HepG2 (cell line): Measurements from ENCODE around the gene CTBP1. TPM values are rescaled to one million over a fixed set of nuclear protein-coding genes. Genes with fewer than 3 reads are reported as not detected.

Experiments used
- ARNT2 ChIP-seq: sonication (generic); formaldehyde crosslinking; IDR thresholded peaks from 2 replicates; pipeline ENCODE4 v1.8.0; 2022; ENCODE audit warnings: mild to moderate bottlenecking, low read depth, missing genetic modification reagents, moderate library complexity
- ARNTL ChIP-seq: sonication (generic); formaldehyde crosslinking; IDR thresholded peaks from 2 replicates; pipeline ENCODE4 v1.4.0; 2020; ENCODE audit warnings: mild to moderate bottlenecking, missing genetic modification reagents
- CBX1 ChIP-seq: IDR thresholded peaks from one replicate; pipeline ENCODE4 v1.6.1; 2016; ENCODE audit warnings: antibody characterized with exemption, low read depth
- CBX2 ChIP-seq, 2 experiments: fragments of 200-600 bp in 1 of 2; sonication (generic); formaldehyde crosslinking in 1 of 2; IDR thresholded peaks; 2 replicates each; pipeline versions ENCODE4 v1.7.0 to v1.8.1; 2018 to 2022; ENCODE audit warnings: low read depth in 2 of 2, low read length in 1 of 2, mild to moderate bottlenecking in 1 of 2, missing genetic modification reagents in 1 of 2
- CBX5 ChIP-seq: sonication (generic); formaldehyde crosslinking; IDR thresholded peaks from 2 replicates; pipeline ENCODE4 v1.4.0; 2020; ENCODE audit warnings: missing genetic modification reagents, borderline replicate concordance
- DBP ChIP-seq: sonication (generic); formaldehyde crosslinking; IDR thresholded peaks from 2 replicates; pipeline ENCODE4 v1.4.0; 2020; ENCODE audit warnings: missing genetic modification reagents; ENCODE audit errors: not compliant biosample characterization
- E2F5 ChIP-seq: sonication (generic); formaldehyde crosslinking; conservative IDR thresholded peaks from 2 replicates; pipeline ENCODE4 v1.4.0; 2020; ENCODE audit warnings: missing genetic modification reagents
- ETV5 ChIP-seq: IDR thresholded peaks from 2 replicates; pipeline ENCODE4 v1.6.1; 2018; ENCODE audit warnings: missing biosample characterization, missing genetic modification reagents, inconsistent platforms, borderline replicate concordance
- ISL2 ChIP-seq: sonication (generic); formaldehyde crosslinking; IDR thresholded peaks from 2 replicates; pipeline ENCODE4 v1.5.0; 2020; ENCODE audit warnings: missing genetic modification reagents
- JARID2 ChIP-seq: sonication (generic); formaldehyde crosslinking; IDR thresholded peaks from 2 replicates; pipeline ENCODE4 v1.8.1; 2023; ENCODE audit warnings: missing genetic modification reagents, inconsistent platforms; ENCODE audit not compliant: insufficient replicate concordance
- TERF1 ChIP-seq: sonication (generic); formaldehyde crosslinking; IDR thresholded peaks from 2 replicates; pipeline ENCODE4 v1.8.0; 2022; ENCODE audit warnings: mild to moderate bottlenecking, missing genetic modification reagents, moderate library complexity
- TOPORS ChIP-seq: sonication (generic); formaldehyde crosslinking; IDR thresholded peaks from 2 replicates; pipeline ENCODE4 v1.8.0; 2023; ENCODE audit warnings: mild to moderate bottlenecking, missing genetic modification reagents
- ZNF24 ChIP-seq: fragments of 450-650 bp; IDR thresholded peaks from 2 replicates; pipeline ENCODE4 v1.6.1; 2017; ENCODE audit warnings: antibody characterized with exemption, mild to moderate bottlenecking
- ZNF460 ChIP-seq: sonication (generic); formaldehyde crosslinking; IDR thresholded peaks from 2 replicates; pipeline ENCODE4 v1.5.1; 2020; ENCODE audit warnings: missing genetic modification reagents, mild to moderate bottlenecking, borderline replicate concordance
- ZNF646 ChIP-seq: sonication (generic); formaldehyde crosslinking; IDR thresholded peaks from 2 replicates; pipeline ENCODE4 v1.9.0; 2021; ENCODE audit warnings: mild to moderate bottlenecking, missing genetic modification reagents
- ZNF660 ChIP-seq: sonication (generic); formaldehyde crosslinking; IDR thresholded peaks from 2 replicates; pipeline ENCODE4 v1.5.1; 2020; ENCODE audit warnings: mild to moderate bottlenecking, low read depth, missing genetic modification reagents, borderline replicate concordance
- polyA plus RNA-seq, 8 experiments: library from polyadenylated mRNA; depleted of rRNA in 3 of 8; stranded (reverse) in 7 of 8; unstranded in 1 of 8; fragments of >200 nt; fragmentation: Illumina TruSeq in 4 of 8; extraction: Trizol in 4 of 8; gene quantifications; 2 replicates each; pipeline versions ENCODE4 v1.2.1 to v1.2.3, GENCODE V29; 2011 to 2016; ENCODE audit warnings: low read depth in 4 of 8, missing spikeins in 1 of 8, mixed read lengths in 1 of 8; ENCODE audit not compliant: insufficient read depth in 1 of 8
- total RNA-seq, 5 experiments: library from RNA; depleted of rRNA; stranded (reverse); fragments of >200 nt; fragmentation: Illumina TruSeq; extraction: Trizol; gene quantifications; 2 replicates each; pipeline ENCODE4 v1.2.3, GENCODE V29; 2016; ENCODE audit warnings: low read depth in 1 of 5
- TF ChIP-seq, protein P1 (sequence below): IDR thresholded peaks from 2 replicates; pipeline ENCODE4 v1.6.1; 2016; ENCODE audit warnings: low read depth

The CTBP1 gene
- total and polyA plus RNA-seq, 2 of the 13 experiments (the other 11 are each of a cell fraction or from before 2014, with no cell fraction given), result 78.5 to 112 TPM

GRCh38 chr4:1204828-1205585, 43.9 kb downstream of the CTBP1 start (continued):
- TF ChIP-seq ARNT2 (CRISPR knock-in tag), result no peak
- no peak for TF ChIP-seq ZNF24
- TF ChIP-seq ZNF460 (CRISPR knock-in tag), result no peak
- TF ChIP-seq ETV5 (CRISPR knock-in tag), result peak; percentile 91
- TF ChIP-seq JARID2 (CRISPR knock-in tag), result peak; percentile 69
- TF ChIP-seq DBP (CRISPR knock-in tag), result no peak
- TF ChIP-seq ZNF646, result no peak; the same call in 1 of the 2 replicates
- no peak for TF ChIP-seq E2F5 (CRISPR knock-in tag)
- TF ChIP-seq ZNF660 (CRISPR knock-in tag), result no peak
- TF ChIP-seq ISL2 (CRISPR knock-in tag), result peak; percentile 27; the same call in 1 of the 2 replicates
- no peak for TF ChIP-seq CBX2 (IDR thresholded peaks at IDR 0.05; ENCODE audit: low read depth, low read length)
- TF ChIP-seq CBX2 (CRISPR knock-in tag; IDR thresholded peaks at IDR 0.05; ENCODE audit: low read depth), result no peak
- TF ChIP-seq TERF1 (CRISPR knock-in tag), result no peak
- TF ChIP-seq TOPORS (CRISPR knock-in tag), result peak; percentile 68; the same call in 1 of the 2 replicates
- TF ChIP-seq, protein P1, sequence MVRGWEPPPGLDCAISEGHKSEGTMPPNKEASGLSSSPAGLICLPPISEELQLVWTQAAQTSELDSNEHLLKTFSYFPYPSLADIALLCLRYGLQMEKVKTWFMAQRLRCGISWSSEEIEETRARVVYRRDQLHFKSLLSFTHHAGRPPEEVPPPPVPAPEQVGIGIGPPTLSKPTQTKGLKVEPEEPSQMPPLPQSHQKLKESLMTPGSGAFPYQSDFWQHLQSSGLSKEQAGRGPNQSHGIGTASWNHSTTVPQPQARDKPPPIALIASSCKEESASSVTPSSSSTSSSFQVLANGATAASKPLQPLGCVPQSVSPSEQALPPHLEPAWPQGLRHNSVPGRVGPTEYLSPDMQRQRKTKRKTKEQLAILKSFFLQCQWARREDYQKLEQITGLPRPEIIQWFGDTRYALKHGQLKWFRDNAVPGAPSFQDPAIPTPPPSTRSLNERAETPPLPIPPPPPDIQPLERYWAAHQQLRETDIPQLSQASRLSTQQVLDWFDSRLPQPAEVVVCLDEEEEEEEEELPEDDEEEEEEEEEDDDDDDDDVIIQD (CRISPR knock-in tag), result peak; percentile 65; the same call in 1 of the 2 replicates
- TF ChIP-seq ARNTL, result peak; percentile 90
- TF ChIP-seq CBX1, result peak; percentile 46
- TF ChIP-seq CBX5 (CRISPR knock-in tag), result 0 out of 2 replicates have a peak, but pooled peaks have one; percentile 55
